GOT3 (cell line): ENCODE data around the gene MACF1.

ENCODE experiments used
- DNase-seq: peaks from one replicate; lab custom pipeline; 2025; ENCODE audit warnings: mixed read lengths; lab: John Stamatoyannopoulos, UW

The MACF1 gene

DNA sequence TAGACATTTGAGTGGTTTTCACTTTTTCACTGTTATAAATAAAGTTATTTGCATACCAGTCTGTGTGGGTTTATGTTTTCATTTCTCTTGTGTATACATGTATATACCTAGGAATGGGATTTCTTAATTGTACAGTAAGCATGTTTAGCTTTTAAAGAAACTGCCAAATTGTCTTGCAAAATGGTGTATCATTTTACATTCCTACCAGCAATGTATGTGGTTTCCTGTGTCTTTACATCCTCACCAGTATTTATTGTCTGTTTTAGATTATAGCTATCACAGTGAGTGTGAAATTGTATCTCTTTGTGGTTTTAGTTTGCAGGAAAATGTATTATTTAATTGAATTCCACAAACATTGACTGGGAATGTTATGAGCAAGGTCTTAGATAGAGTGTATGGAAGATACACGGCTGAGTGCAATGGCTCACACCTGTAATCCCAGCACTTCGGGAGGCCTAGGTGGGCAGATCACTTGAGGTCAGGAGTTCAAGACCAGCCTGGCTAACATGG, 57.3 kb downstream of the MACF1 start:
- DNase-seq: no peak

DNA sequence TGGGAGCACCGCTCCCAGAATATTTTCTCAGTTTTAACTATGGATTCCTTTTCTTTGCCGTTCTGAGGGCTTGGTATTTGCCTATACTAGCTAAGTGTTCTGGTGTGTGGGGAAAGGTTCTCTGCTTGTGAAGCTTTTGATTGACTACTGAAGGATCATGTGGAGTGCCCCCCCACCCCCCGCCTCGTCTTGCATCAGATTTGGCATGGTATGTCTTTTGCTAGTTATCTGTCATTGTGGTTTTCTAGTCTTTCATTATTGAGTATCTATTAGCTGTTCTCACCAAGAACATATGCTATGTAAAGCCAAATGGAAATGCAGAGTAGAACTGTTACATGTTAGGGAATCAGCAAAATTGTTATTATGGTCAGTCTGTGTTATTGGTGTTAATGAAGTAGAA, 58.3 kb downstream of the MACF1 start:
- DNase-seq: no peak

DNA sequence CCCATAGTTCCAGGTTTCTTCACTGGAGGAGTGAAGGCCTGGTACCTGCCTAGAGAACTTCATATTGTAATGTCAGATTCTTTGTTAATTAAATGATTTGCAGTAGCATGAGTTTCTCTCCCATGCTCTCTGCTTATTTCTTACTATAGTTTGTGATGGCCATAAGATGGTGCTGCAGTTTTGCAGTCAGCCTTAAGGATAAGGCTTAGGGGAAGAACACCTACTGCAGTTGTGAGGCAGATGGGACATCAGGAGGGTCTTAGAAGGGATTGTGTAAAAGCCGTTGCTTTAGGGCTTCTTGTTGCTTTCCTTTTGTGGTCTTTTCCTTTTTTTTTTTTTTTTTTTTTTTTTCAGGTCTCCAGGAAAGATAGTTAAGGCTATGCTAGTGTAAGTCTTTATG, 61.8 kb downstream of the MACF1 start:
- DNase-seq: no peak

- DNase-seq: no peak
Observed at GRCh38 chr1:39266792-39267191, 62.3 kb downstream of the MACF1 start.

- no peak for DNase-seq
Observed at GRCh38 chr1:39268112-39268581, 63.7 kb downstream of the MACF1 start.

- DNase-seq: no peak
Observed at GRCh38 chr1:39268906-39269305, 64.4 kb downstream of the MACF1 start.

GRCh38 chr1:39269349-39269748, 64.9 kb downstream of the MACF1 start:
- no peak for DNase-seq

GRCh38 chr1:39269791-39270342, 65.4 kb downstream of the MACF1 start:
- DNase-seq: no peak

GRCh38 chr1:39270368-39270767, 65.9 kb downstream of the MACF1 start:
- DNase-seq: no peak

- DNase-seq: no peak
Observed at GRCh38 chr1:39272027-39272797, 67.7 kb downstream of the MACF1 start.

GRCh38 chr1:39272798-39273469, 68.4 kb downstream of the MACF1 start:
- DNase-seq: no peak

DNA sequence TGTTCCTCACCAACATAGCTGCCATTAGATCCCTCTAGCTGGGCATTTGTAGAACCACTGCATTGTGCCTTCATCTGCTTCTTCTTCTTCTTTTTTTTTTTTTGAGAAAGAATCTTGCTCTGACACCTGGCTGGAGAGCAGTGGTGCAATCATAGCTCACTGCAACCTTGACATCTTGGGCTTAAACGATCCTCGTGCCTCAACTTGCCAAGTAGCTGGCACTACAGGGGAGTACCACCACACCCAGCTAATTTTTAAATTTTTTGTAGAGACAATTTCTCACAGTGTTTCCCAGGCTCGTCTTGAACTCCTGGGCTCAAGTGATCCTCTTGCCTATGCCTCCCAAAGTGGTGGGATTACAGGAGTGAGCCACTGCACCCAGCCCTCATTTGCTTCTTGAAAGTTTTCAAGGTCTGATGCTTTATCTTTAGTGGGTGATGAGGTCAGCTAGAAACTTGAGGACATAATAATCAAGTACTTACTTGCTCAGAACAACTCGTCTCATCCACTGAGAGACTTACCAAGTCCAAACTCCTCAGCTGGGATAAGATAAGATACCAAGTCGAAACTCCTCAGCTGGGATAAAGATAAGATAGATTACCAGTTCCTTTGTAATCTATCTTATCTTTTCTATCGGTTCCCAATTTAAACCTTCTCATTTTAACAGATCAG, 71.5 kb downstream of the MACF1 start:
- no peak for DNase-seq

- no peak for DNase-seq
Observed at GRCh38 chr1:39277879-39278278, 73.4 kb downstream of the MACF1 start.

- DNase-seq: no peak
Observed at GRCh38 chr1:39282537-39283216, 78.2 kb downstream of the MACF1 start.

DNA sequence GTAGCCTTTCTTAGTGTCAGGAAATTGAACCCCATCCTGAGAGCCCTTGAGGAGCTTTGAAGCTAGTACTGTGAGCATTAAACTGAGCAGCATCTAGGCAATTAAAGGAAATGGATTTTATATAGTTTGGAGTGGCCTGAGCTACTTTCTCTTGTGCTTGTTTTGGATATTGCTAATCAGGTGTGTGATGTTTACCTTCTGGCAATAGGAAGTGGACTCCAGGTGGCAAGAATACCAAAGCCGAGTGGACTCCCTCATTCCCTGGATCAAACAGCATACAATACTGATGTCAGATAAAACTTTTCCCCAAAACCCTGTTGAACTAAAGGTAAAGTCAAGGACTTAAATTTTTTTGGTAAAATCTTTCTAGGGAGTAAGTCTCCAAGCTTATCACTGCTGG, 79.4 kb downstream of the MACF1 start:
- no peak for DNase-seq

DNA sequence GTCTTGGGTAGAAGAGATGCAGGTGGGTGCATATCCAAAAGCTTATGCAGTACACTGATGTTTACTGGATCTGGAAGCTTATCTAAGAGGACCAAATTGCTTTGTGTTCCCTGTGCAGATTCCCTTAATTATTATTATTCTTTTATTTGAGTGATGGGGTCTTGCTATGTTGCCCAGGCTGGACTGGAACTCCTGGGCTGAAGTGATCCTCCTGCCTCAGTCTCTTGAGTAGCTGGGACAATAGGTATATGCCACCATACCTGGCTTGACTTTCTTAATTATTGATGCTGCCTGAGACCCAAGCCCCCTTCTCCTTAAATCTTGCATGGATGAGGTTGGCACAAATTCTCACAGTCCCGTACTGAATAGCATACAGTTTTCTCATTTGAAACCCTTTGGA, 83.0 kb downstream of the MACF1 start:
- no peak for DNase-seq

DNA sequence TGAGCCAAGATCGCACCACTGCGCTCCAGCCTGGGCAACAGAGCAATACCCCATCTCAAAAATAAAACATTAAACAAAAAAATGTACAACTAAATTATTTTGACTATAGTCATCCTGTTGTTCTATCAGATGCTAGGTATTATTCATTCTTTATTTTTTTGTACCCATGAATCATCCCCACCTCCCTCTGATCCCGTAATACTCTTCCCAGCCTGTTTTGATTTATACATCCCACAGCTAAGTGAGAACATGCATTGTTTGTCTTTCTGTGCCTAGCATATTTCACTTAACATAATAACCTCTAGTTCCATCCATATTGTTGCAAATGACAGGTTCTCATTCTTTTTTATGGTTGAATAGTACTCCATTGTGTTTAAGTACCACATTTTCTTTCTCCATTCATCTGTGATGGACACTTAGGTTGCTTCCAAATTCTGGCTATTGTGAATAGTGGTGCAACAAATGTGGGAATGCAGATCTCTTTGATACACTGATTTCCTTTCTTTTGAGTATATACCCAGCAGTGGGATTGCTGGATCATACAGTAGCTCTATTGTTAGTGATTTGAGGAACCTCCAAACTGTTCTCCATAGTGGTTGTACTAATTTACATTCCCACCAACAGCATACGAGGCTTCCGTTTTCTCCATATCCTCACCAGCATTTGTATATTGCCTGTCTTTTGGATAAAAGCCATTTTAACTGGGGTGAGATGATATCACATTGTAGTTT, 84.4 kb downstream of the MACF1 start:
- DNase-seq: no peak

DNA sequence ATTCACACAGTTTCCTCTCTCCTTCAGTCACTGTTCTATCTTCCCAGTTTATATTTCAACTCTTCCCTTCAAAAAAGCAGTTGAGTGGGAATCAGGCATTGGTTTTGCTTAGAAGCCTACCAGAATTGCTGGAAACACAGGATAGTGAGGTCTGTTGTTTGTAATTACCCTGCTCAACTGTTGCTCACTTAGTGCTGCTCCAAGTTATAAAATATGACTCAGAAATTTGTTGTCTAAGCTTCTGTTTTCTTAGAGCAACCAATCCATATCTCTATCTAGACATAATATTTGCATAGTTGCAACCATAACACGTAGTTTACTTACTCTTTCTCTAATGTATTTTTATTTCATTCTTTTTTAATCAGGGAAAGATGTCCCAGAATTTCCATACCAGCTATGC, 87.9 kb downstream of the MACF1 start:
- no peak for DNase-seq

GRCh38 chr1:39293375-39294070, 89.0 kb downstream of the MACF1 start:
- DNase-seq: no peak

DNA sequence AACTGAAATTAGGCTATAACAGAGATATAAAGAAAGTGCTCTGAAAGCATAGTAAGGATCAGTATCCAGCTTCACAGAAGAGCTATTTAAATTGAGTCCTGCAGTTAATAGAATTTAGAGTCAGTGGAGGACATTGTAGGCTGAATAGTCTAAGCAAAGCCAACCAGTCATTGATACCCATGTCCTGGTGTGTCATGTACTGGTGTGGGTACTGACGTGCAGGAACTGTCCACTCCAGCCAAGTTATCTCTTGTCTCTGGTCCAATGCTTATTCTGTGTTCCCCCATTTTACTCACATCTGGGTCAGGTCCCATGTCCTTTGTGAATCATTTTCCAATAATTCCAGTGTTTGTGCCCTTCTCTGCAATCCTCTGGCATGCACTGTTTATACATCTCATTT, 90.0 kb downstream of the MACF1 start:
- no peak for DNase-seq

DNA sequence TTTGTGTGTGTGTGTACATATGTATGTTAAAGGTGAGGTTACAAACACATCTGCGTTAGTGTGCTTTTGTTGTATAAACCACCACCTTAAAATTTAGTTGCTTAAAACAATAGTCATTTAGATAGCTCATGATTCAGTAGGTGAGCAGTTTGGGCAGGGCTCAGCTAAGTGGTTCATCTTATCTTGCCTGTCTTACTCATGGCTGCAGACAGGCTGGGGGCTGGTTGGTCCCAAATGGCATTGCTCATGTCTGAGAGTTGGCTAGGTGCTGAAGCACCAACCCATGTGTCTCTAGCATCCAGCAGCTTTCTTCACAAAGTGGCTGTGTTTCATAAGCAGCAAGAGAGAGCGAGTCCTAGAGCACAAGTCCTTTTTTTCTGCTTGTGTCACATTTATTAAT, 91.4 kb downstream of the MACF1 start:
- no peak for DNase-seq
